ENCODE measurements around the gene PYGB.

PYGB gene

GRCh38 chr20:25341716-25342680, 94.1 kb downstream of the PYGB start:
- no peak for DNase-seq

GRCh38 chr20:25344634-25345033, 96.7 kb downstream of the PYGB start:
- DNase-seq, result no peak

- no peak for DNase-seq
Measured at GRCh38 chr20:25345721-25346120, 97.8 kb downstream of the PYGB start.

- DNase-seq, result no peak
Measured at GRCh38 chr20:25346349-25346748, 98.5 kb downstream of the PYGB start.

All from COR-L47 (cell line).